T follicular helper cell (primary cell): ENCODE data around the gene CISD2.
"Not testable (repeated sequence)": the region's sequence is repeated elsewhere in the genome, so short reads cannot be mapped to it uniquely, and the experiment has no call there.

Experiments used
- DNase-seq: peaks from one replicate; pipeline ENCODE4 v3.0.0-alpha.2; 2020; ENCODE audit warnings: low read depth

Gene CISD2

DNA sequence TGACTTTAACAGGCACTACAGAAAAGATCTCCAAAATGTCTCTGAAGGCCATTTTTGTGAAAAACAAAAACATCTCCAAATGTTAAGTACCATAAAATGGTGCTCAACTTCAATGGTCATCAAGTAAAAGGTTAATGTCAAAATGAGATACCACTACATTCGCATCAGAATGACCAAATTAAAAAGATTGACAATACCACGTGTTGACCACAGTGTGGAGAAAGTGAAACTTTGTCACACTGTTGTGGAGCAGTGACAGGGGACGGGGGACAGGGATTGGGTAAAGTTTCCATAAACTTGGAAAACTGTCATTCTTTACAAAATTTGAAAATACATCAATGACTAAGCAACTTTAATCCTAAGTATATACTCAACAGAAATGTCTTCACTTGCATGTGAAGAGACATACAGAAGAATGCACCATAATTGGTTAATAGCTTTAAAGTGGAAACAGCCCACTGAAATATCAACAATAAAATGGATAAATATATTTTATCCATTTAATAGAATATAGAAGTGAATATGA is 19.1 kb upstream of the CISD2 start:
- DNase-seq: no peak

DNA sequence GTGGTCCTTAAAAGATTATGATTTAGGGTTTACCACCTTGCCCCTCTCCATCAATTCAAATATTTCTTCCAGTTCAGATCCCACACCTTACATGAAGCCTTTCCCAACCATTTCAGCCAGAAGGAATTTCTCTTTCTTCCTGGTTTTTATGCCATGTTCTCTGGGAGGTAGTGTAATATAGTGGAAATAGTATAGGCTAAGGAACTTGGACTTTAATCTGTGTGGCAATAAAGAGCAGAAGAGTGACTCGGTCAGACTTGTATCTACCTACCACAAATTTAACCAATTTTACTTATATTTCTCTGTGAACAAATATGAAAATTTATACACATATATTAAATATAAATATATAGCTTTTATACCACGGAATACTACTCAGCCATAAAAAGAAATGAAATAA is 18.4 kb upstream of the CISD2 start:
- no peak for DNase-seq

DNA sequence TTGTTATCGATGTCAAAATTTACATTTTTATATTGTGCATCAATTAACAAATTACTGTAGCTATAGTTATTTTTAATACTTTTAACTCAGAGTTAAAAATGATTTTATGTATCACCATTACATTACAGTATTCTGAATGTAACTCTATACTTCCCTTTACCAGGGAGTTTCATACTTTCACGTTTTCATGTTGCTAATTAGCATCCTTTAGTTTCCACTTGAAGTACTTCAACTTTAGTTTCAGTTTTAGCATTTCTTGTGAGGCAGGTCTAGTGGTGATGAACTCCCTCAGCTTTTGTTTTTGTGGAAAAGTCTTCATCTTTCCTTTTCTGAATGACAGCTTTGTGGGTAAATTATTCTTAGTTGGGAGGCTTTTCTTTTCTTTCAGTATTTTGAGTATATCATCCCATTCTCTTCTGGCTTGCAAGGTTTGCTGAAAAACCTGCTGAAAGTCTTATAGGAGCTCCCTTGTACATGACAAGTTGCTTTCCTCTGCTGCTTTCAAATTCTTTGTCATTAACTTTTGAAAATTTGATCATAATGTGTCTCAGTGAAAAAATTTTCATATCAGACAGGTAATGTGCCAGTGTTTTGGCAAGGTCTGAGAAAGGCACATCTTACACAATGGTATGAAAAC is 9.8 kb upstream of the CISD2 start:
- no peak for DNase-seq

DNA sequence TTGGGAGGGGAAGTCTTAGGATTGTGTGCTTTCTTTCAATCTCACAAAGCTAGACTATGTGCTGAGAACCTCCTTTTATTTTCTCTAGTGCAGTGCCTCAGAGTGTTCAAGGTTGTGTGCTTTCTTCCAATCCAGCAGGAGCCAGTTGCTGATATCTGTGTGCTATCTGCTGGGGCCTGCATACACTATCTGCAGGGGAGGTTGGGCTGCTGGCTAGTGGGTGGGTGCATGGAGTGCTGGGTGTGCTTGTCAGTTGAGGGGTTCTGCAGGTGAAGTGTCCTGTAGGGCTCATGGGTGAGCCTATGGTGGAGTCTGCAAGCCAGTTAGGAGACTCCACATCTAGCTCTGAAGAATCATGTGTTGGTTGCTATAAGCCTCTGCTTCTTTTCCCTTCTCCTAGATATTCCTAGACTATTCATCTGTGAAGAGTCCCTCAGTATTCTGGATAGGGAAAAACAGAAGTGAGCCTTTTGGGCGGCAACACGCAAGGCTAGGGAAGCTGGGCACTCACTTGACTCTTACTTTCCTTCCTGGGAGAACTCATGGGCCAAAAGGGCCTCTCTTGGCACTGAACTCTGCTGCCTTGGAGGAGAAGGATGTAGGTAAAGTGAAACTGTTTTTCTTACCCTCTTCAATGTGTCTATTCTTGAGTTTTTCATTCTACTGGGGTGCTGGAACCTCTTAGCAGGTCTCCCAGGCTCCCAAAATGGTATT is 8.0 kb upstream of the CISD2 start:
- DNase-seq: no peak

DNA sequence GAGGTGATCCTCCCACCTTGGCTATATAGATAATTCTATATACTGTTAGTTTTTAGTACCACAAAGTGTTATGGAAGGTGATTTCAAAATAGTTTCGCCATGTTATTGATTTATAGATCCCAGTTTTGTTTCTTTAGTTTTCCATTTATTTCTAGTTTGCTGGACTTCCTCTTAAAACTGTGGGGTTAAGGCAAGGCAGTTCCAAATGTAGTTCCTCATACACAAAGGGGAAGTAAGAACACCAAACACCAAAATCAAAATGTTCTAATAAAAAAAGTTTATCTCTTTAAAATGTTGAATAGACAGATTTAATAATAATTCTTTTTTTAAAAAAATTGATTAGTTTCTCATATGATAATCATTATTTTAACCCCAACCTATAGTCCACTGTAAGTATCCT is 6.8 kb upstream of the CISD2 start:
- DNase-seq: no peak

DNA sequence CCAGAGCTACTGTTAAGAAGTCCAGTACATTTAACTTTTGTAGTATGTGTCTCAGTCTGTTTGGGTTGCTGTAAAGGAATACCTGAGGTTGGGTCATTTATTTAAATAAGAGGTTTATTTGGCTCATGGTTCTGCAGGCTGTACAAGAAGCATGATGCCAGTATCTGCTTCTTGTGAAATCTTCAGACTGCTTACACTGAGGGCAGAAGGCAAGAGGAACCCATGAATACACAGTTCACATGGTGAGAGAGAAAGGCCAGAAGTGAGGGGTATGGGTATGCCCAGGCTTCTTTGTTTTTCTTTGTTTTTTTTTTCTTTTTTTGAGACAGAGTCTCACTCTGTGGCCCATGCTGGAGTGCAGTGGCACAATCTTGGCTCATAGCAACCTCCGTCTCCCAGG is 6.0 kb upstream of the CISD2 start:
- no peak for DNase-seq

DNA sequence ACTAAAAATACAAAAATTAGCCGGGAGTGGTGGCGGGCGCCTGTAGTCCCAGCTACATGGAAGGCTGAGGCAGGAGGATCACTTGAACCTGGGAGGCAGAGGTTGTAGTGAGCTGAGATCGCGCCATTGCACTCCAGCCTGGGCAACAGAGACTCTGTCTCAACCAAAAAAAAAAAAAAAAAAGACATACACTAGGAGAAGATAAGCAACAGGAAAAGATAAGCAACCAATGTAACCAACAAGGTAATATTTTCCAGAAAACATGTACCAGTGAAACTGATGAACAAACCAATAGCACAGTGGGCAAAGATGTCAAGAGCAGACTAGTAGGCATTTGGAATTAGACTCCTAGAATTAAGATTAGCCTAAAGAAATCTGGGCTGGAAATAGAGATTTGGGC is 3.5 kb upstream of the CISD2 start:
- DNase-seq: not testable (repeated sequence)

DNA sequence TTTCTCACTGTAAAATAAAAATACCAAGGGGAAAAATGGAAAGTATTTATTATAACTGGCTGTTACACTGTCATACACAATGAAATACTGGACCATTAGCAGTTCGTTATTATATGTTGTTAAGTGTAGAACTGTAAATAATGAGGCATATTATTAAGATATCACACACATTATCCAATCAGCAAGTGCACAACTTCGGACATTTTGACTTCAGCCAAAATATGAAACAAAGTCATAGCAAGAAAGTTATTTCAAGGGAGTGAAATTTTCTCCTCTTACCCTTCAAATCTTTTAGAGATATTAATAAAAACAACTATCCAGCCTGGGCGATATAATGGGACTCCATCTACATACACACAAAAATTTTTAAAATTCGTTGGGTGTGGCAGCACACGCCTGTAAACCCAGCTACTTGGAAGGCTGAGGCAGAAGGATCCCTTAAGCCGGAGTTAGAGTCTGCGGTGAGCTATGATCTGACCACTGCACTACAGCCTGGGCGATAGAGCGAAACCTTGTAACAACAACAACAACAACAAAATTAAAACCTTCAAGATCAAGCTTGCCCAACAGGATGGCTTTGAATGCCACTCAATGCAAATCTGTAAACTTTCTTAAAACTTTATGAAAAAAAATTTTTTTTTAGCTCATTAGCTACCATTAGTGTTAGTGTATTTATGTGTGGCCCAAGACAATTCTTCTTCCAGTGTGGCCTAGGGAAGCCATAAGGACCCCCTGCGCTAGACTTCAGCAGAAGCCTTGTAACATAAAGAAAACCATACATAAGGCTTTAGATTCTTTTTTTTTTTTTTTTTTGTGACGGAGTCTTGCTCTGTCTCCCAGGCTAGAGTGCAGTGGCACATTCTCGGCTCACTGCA is 1.3 kb upstream of the CISD2 start:
- DNase-seq: no peak

DNA sequence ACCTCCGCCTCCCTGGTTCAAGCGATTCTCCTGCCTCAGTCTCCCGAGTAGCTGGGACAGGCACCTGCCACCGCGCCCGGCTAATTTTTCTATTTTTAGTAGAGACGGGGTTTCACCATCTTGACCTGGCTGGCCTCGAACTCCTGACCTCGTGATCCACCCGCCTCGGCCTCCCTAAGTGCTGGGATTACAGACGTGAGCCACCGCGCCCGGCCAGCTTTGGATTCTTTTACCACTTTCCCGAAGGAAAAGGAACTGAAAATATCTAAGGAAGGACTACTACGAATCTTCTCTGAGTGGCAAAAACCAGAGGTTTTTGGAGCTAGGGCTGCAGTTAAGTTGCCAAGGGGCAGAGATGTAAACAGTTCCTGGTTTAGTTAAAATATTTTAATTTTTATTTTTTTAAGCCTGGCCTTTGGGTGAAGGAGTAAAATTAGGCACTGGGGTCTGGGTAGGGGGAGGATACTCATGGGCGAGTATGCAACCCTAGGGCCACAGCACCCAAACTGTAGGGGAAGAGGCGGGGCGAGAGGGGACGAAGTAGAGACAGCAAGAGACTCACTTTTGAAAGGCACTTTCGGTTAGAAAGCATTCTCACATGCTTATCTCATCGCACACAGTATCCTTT is 525 bp upstream of the CISD2 start:
- DNase-seq: no peak

DNA sequence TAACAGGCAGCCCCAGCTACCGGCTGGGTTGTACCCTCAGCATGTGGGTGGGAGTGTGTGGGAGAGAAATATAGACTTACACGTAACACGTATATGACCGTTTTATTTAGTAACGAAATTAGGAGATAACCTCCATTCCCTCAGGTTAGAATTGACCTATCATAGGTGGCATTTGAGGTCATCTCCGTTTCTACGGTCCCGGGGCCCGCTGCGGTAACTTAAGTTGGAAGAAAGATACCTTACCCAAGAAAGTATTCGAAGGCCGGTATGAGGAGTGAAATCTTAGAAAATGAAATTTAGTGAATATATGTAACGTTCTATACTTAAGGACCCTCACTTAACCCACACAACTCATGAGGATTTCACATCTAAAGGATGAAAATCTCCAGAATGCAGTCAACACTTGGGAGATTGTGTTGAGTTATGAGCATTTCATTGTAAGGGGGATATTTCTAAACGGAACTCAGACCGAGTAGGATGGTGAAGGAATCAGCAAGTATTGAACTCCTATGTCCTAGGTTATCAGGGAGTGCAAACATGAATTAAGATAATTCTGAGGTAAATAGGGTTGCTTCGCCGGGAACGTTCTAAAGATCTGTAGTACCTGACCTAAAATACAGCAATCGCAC is 891 bp downstream of the CISD2 start:
- no peak for DNase-seq

DNA sequence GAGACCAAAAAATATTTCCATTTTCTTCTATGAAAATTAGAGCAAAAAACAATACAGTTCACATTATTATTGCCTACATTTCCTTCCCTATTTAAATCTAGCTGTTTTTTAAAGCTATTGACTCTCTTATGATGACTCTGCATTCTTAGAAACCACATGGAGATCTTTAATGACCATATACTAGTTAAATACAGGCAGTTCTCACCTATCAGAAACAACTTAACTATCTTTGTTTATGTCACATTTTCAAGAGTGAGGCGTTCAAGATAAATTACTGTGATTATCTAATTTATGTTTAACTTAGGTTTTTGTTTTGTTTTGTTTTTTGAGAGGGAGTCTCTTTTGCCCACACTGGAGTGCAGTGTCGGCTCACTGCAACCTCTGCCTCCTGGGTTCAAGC is 3.0 kb downstream of the CISD2 start:
- DNase-seq: no peak

DNA sequence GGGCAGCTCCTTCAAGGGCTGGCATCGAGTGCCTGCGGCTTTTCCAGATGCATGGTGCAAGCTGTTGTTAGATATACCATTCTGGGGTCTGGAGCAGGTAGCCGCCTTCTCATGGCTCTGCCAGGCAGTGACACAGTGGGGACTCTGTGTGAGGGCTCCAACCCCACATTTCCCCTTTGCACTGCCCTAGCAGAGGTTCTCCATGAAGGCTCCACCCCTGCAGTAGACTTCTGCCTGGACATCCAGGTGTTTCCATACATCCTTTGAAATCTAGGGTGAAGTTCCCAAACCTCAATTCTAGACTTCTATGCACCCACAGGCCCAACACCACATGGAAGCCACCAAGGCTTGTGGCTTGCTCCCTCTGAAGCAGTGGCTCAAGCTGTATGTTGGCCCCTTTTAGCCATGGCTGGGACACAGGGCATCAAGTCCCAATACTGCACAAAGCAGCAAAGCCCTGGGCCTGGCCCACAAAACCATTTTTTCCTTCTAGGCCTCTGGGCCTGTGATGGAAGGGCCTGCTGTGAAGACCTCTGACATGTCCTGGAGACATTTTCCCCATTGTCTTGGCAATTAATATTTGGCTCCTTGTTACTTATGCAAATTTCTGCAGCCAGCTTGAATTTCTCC is 8.8 kb downstream of the CISD2 start:
- not testable (repeated sequence) for DNase-seq

DNA sequence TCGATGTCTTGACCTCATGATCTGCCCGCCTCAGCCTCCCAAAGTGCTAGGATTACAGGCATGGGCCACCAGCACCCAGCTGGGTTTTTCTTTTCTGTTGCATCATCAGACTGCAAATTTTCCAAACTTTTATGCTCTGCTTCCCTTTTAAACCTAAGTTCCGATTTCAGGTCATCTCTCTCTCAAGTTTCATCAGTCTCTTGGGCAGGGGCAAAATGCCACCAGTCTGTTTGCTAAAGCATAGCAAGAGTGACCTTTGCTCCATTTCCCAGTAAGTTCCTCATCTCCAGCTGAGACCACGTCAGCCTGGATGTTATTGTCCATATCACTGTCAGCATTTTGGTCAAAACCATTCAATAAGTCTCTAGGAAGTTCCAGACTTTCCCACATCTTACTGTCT is 9.6 kb downstream of the CISD2 start:
- not testable (repeated sequence) for DNase-seq

DNA sequence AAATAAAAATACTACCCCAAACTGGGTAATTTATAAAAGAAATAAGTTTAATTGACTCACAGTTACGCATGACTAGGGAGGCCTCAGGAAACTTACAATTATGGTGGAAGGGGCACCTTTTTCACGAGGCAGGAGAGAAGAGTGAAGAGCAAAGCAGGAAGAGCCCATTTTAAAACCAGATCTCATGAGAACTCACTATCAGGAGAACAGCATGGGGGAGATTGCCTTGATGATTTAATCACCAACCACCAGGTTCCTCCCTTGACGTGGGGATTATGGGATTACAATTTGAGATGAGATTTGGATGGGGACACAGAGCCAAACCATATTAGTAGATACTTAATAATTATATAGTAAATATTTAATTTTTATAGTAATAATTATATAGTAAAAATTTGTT is 10.1 kb downstream of the CISD2 start:
- no peak for DNase-seq

DNA sequence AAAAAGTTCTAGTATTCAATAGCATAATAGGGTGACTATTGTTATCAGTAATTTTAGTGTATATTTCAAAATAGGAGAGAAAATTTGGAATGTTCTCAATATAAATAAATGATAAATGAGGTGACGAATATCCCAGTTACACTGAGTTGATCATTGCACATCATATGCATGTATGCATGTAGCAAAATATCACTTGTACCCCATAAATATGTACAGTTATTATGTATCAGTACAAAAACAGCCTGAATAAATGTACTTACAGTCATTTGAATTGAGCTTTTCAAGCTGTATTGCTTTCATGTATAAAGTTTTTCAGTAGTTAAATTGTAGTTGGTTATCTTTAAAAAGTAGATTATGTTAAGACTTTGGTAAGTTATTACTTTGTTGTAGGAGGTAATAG is 12.6 kb downstream of the CISD2 start:
- no peak for DNase-seq

DNA sequence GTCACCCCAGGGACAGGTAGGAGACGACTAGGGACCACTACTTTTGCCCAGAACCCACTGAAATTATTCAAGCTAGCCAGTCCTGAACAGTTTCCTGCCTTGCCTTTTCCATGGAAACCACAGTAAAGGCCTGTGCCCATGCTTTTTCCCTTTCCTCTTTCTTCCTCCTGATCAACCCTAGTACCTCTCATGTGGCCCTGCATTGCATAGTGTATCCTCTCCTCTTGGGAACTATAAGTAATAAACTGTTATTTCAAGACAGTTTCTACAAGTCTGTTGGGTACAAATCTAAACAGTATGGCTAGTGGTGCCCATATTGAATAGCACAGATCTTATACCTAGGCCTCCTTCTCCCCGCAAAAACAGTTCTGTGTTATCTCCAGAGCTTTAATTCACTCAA is 14.5 kb downstream of the CISD2 start:
- no peak for DNase-seq

DNA sequence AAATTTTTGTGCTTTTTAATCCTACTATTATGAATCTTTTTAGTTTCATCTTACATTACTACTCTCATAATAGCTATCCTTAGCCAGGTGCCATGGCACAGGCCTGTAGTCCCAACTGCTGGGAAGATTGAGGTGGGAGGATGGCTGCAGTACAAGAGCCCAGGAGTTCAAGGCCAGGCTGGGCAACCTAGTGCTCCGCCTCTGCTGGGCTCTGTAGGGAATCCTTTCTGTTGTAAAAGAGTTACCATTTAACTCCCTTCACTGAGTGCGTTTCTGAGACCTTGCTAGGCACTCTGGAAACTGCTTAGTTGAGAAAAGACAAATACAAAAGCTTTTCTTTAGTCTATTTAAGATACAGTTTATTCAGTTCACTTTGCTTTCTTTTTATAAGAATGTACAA is 19.8 kb downstream of the CISD2 start:
- DNase-seq: not testable (repeated sequence)

DNA sequence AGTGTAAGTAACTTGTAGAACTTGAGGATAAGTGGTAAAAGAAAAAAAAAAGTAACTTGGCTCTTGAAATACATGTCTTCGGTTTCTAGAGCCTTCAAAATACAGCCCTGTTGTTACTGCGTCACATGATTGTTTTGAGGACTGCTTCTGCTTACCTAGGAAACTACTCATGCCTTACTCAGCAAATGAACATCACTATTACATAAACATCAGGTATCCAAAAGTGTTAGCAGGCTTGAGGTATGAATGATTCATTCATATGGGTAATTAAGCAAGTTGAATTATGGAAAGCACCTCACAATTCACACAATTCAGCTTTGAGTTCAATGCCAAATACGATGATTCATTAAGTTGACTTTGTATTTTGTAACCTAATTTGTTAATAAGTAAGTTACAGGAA is 21.1 kb downstream of the CISD2 start:
- not testable (repeated sequence) for DNase-seq

DNA sequence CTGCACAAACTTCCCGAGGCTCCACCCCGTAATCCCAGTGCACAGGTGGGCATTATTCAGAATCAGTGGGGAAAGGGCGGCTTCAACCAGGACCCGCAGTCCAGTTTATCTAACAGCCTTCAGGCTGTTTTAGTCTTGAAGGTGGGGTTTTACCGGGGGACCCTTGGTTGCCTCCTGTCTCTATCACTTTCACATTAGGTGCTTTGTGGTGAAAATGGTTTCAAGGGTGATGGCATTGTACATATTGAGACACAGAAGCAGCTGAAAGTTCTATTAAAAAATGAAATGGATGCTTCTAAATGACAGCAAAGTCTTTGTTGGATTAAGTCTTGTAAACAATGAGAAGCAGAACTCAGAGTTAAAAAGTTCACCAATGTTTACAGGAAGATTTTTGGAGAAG is 27.8 kb downstream of the CISD2 start:
- not testable (repeated sequence) for DNase-seq

DNA sequence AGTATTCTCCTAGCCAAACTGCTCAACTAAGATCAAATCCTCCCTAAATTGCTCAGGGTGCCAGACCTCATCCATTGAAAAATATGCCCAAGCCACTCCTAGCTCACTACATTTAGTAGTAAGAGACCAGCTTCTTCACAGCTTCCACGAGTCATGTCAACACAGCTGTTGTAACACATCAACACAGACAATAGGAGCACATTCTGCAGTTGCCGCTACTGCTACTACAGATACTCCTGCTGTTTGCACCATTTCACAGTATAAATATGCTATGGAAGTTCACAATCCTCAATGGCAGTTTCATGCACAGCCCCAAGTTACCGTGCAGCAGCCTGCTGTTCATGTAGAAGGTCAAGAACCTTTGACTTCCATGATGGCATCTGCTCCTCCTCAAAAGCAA is 28.8 kb downstream of the CISD2 start:
- DNase-seq: not testable (repeated sequence)

DNA sequence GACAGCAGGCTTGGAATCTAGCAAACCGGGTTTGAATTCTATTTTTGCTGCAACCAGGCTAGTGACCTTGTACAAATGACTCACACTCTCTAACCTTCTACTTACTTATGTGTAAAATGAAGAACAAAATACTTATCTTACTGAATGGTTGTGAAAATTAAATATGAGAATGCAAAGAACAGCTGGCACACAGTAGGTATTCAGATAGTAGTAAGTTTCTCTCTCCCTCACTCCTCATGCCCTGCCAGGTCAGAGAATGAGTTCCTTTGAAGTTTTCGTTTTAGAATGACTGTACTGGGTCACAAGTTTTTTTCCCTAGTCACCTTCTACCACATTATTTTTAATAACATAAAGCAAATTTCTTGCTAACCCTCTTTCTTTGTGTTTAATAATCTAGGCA is 33.0 kb downstream of the CISD2 start:
- DNase-seq: no peak
